Gastrocnemius medialis (tissue), 4 donors: ENCODE measurements around the gene TAS2R40.

ENCODE experiments used
- CTCF ChIP-seq, 5 experiments: fragments of 450-650 bp in 3 of 5; fragments of 200-600 bp in 2 of 5; sonication (generic) in 2 of 5; IDR thresholded peaks in 4 of 5; conservative IDR thresholded peaks in 1 of 5; 1 replicate in 4 of 5; 2 replicates in 1 of 5; pipeline ENCODE4 v1.5.1; 2016 to 2019; ENCODE audit warnings: antibody characterized with exemption in 5 of 5, mild to moderate bottlenecking in 3 of 5, moderate library complexity in 3 of 5
- POLR2A ChIP-seq, 2 donors: fragments of 450-650 bp; IDR thresholded peaks; one replicate each; pipeline ENCODE4 v1.6.1; 2017; ENCODE audit warnings: antibody characterized with exemption in 2 of 2, mild to moderate bottlenecking in 2 of 2, moderate library complexity in 2 of 2

GRCh38 chr7:143227806-143228205, 6.0 kb downstream of the TAS2R40 start:
- TF ChIP-seq CTCF (IDR thresholded peaks at IDR 0.05 in 4 of 5, conservative IDR thresholded peaks at IDR 0.05 in 1 of 5) (no peak), POLR2A (IDR thresholded peaks at IDR 0.05) (no peak)
